Measurements from ENCODE around the gene GKN1. TPM values are rescaled to one million over a fixed set of nuclear protein-coding genes. Genes with fewer than 3 reads are reported as not detected.
A peak's percentile ranks its signal among the peaks of the same experiment; 100 is the strongest.

GKN1 gene
- total RNA-seq, 1 donor from 2014 or later, result not detected

GRCh38 chr2:69020496-69021426 lies 46.3 kb downstream of the GKN1 start:
- Mint-ChIP-seq H3K27me3 (ENCODE audit: low read depth) (no peaks in the 10 kb centered on the region), H3K27ac (ENCODE audit: unreplicated experiment) (no peak overlapping the region), H3K4me1 (peaks cover 19% of the 10 kb centered on the region), H3K36me3 (ENCODE audit: low read depth) (peaks cover 4% of the 10 kb centered on the region), H3K9me3 (no peaks in the 10 kb centered on the region), H3K4me3 (no peak overlapping the region)
- TF ChIP-seq CTCF (conservative IDR thresholded peaks at IDR 0.05), result no peak
- DNase-seq (ENCODE audit: low read depth, low spot score), result no peak

GRCh38 chr2:69021727-69022126 lies 47.3 kb downstream of the GKN1 start:
- Mint-ChIP-seq H3K4me3 (no peak overlapping the region), H3K9me3 (no peaks in the 10 kb centered on the region), H3K4me1 (peaks cover 19% of the 10 kb centered on the region), H3K36me3 (ENCODE audit: low read depth) (peaks cover 5% of the 10 kb centered on the region), H3K27me3 (ENCODE audit: low read depth) (no peaks in the 10 kb centered on the region), H3K27ac (ENCODE audit: unreplicated experiment) (no peak overlapping the region)
- no peak for DNase-seq (ENCODE audit: low read depth, low spot score)
- no peak for TF ChIP-seq CTCF (conservative IDR thresholded peaks at IDR 0.05)

GRCh38 chr2:69022548-69022947 lies 48.1 kb downstream of the GKN1 start:
- peaks cover 14% of the 10 kb centered on the region for H3K36me3 Mint-ChIP-seq (ENCODE audit: low read depth)
- no peak overlapping the region for H3K27ac Mint-ChIP-seq (ENCODE audit: unreplicated experiment)
- H3K4me3 Mint-ChIP-seq, result no peak overlapping the region
- no peaks in the 10 kb centered on the region for H3K9me3 Mint-ChIP-seq
- H3K4me1 Mint-ChIP-seq, result peaks cover 13% of the 10 kb centered on the region
- DNase-seq (ENCODE audit: low read depth, low spot score), result no peak
- TF ChIP-seq CTCF (conservative IDR thresholded peaks at IDR 0.05), result no peak
- H3K27me3 Mint-ChIP-seq (ENCODE audit: low read depth), result no peaks in the 10 kb centered on the region

GRCh38 chr2:69023236-69023635 lies 48.8 kb downstream of the GKN1 start:
- H3K27me3 Mint-ChIP-seq (ENCODE audit: low read depth), result no peaks in the 10 kb centered on the region
- H3K36me3 Mint-ChIP-seq (ENCODE audit: low read depth), result peaks cover 17% of the 10 kb centered on the region
- no peak for DNase-seq (ENCODE audit: low read depth, low spot score)
- H3K9me3 Mint-ChIP-seq, result no peaks in the 10 kb centered on the region
- H3K4me1 Mint-ChIP-seq, result peaks cover 7% of the 10 kb centered on the region
- H3K27ac Mint-ChIP-seq (ENCODE audit: unreplicated experiment), result no peak overlapping the region
- no peak for TF ChIP-seq CTCF (conservative IDR thresholded peaks at IDR 0.05)
- H3K4me3 Mint-ChIP-seq, result no peak overlapping the region

GRCh38 chr2:69026026-69026425 lies 51.6 kb downstream of the GKN1 start:
- H3K9me3 Mint-ChIP-seq, result no peaks in the 10 kb centered on the region
- TF ChIP-seq CTCF (conservative IDR thresholded peaks at IDR 0.05), result peak; percentile 61
- no peak overlapping the region for H3K27ac Mint-ChIP-seq (ENCODE audit: unreplicated experiment)
- H3K4me3 Mint-ChIP-seq, result no peak overlapping the region
- peaks cover 15% of the 10 kb centered on the region for H3K4me1 Mint-ChIP-seq
- H3K36me3 Mint-ChIP-seq (ENCODE audit: low read depth), result peaks cover 17% of the 10 kb centered on the region
- DNase-seq (ENCODE audit: low read depth, low spot score), result no peak
- H3K27me3 Mint-ChIP-seq (ENCODE audit: low read depth), result no peaks in the 10 kb centered on the region

All from neural crest cell (in vitro differentiated cells).